Rectal smooth muscle tissue (tissue), 1 donor: ENCODE data around the gene ADAM19.

Experiments used
- H3K27ac ChIP-seq: one replicate; pipeline ENCODE4 v1.7.0; 2013; ENCODE audit warnings: low read depth, low read length, inconsistent platforms
- H3K27me3 ChIP-seq: one replicate; pipeline ENCODE4 v1.7.0; 2013; ENCODE audit warnings: low read length; ENCODE audit not compliant: control insufficient read depth, insufficient read depth
- H3K36me3 ChIP-seq: one replicate; pipeline ENCODE4 v1.7.0; 2013; ENCODE audit warnings: low read length; ENCODE audit not compliant: control insufficient read depth, insufficient read depth
- H3K4me1 ChIP-seq: one replicate; pipeline ENCODE4 v1.7.0; 2013; ENCODE audit warnings: low read length; ENCODE audit not compliant: control insufficient read depth, insufficient read depth
- H3K4me3 ChIP-seq: one replicate; pipeline ENCODE4 v1.7.0; 2013; ENCODE audit warnings: low read length
- H3K9ac ChIP-seq: one replicate; pipeline ENCODE4 v1.7.0; 2013; ENCODE audit warnings: low read length

The ADAM19 gene

GRCh38 chr5:157568720-157569119 is 6.9 kb downstream of the ADAM19 start:
- peaks cover 28% of the 10 kb centered on the region for H3K4me1 ChIP-seq
- no peak overlapping the region for H3K9ac ChIP-seq
- no peaks in the 10 kb centered on the region for H3K27me3 ChIP-seq
- H3K27ac ChIP-seq = no peak overlapping the region
- no peaks in the 10 kb centered on the region for H3K36me3 ChIP-seq
- no peak overlapping the region for H3K4me3 ChIP-seq

DNA sequence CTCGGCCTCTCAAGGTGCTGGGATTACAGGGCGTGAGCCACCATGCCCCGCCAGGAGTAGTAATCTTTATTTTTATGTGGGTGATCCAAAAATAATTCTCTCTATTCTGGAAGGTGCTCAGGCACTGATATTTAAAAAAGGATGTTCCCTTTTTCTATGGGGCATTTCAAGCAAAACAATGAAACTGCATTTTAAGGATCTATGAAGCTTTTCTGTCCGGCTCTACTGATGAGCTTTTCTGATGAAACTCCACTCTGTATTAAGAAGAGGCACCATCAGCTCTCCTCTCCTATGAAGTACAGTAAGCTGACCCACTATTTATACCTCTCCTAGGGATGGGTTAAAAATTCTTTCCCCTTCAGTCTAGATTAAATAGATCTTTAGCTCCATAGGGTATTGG is 7.4 kb downstream of the ADAM19 start:
- no peaks in the 10 kb centered on the region for H3K27me3 ChIP-seq
- H3K4me3 ChIP-seq = no peak overlapping the region
- H3K27ac ChIP-seq = no peak overlapping the region
- H3K36me3 ChIP-seq = no peaks in the 10 kb centered on the region
- peaks cover 32% of the 10 kb centered on the region for H3K4me1 ChIP-seq
- no peak overlapping the region for H3K9ac ChIP-seq

GRCh38 chr5:157566902-157567489 is 8.6 kb downstream of the ADAM19 start:
- H3K27ac ChIP-seq = no peak overlapping the region

GRCh38 chr5:157563929-157564716 is 11.5 kb downstream of the ADAM19 start:
- Histone ChIP-seq H3K4me1 (peaks cover 48% of the 10 kb centered on the region), H3K9ac (no peak overlapping the region), H3K36me3 (no peaks in the 10 kb centered on the region), H3K27ac (peak overlapping the region; percentile 92), H3K4me3 (peak overlapping the region; percentile 7), H3K27me3 (no peaks in the 10 kb centered on the region)

More at GRCh38 chr5:157566902-157567489, 8.6 kb downstream of the ADAM19 start:
- no peaks in the 10 kb centered on the region for H3K27me3 ChIP-seq
- H3K4me3 ChIP-seq = no peak overlapping the region
- peaks cover 40% of the 10 kb centered on the region for H3K4me1 ChIP-seq
- H3K36me3 ChIP-seq = no peaks in the 10 kb centered on the region
- H3K9ac ChIP-seq = no peak overlapping the region

DNA sequence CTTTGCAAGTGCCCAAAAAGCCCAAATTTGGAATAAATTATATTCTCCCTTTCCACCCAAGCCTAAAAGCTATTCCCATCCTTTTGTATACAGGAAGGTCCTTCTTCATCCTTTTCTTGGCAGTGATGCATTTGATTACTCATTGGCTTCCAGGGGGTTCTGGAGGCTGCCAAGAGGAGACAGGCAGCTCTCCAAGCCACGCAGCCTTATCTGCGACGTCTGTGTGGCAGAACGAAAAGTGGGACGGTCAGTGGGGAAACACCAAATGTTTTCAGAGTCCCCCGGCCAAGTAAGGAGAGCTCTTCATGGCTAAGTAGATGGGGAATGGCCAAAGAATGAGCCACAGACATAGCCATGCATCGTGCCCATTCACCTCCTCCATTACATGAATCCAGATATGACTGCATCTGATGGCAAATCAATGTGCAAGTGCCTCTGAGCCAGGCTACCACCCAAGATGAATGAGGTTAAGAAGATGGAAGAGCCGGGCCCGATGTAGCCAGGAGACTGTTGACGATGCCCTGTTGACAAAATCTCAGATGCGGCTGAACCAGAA is 12.1 kb downstream of the ADAM19 start:
- no peaks in the 10 kb centered on the region for H3K27me3 ChIP-seq
- H3K4me1 ChIP-seq = peaks cover 55% of the 10 kb centered on the region
- H3K27ac ChIP-seq = peak overlapping the region; percentile 92
- H3K36me3 ChIP-seq = no peaks in the 10 kb centered on the region
- H3K9ac ChIP-seq = no peak overlapping the region
- peak overlapping the region; percentile 7 for H3K4me3 ChIP-seq

- H3K27me3 ChIP-seq = no peaks in the 10 kb centered on the region
- no peak overlapping the region for H3K9ac ChIP-seq
- H3K4me3 ChIP-seq = no peak overlapping the region
- peaks cover 63% of the 10 kb centered on the region for H3K4me1 ChIP-seq
- no peaks in the 10 kb centered on the region for H3K36me3 ChIP-seq
- peak overlapping the region; percentile 92 for H3K27ac ChIP-seq
Observed at GRCh38 chr5:157562111-157562581, 13.4 kb downstream of the ADAM19 start.

DNA sequence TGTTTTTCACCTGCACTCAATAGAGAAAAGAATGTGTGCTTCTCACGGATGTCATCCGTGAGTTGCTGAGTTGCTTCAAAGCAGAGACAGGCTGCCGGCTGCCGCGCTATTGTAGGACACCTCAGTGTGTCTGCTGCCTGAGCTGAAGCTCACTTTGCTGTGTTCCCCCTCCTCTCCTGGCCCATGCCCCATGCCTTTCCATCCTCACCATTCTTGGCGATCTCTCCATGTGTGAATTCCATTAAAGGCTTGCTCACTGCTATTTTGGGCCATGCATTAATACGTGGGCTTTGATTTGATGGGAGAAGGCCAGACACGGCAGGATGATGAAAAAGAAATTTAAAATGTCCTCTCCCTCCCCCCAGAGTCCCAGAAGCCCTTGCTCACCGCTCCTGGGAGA is 14.5 kb downstream of the ADAM19 start:
- Histone ChIP-seq H3K27ac (peak overlapping the region; percentile 92), H3K4me1 (peaks cover 63% of the 10 kb centered on the region), H3K27me3 (no peaks in the 10 kb centered on the region), H3K36me3 (no peaks in the 10 kb centered on the region), H3K9ac (no peak overlapping the region), H3K4me3 (no peak overlapping the region)

GRCh38 chr5:157559301-157559700 is 16.3 kb downstream of the ADAM19 start:
- Histone ChIP-seq H3K27me3 (no peaks in the 10 kb centered on the region), H3K9ac (no peak overlapping the region), H3K27ac (peak overlapping the region; percentile 45), H3K36me3 (no peaks in the 10 kb centered on the region), H3K4me3 (no peak overlapping the region), H3K4me1 (peaks cover 72% of the 10 kb centered on the region)

DNA sequence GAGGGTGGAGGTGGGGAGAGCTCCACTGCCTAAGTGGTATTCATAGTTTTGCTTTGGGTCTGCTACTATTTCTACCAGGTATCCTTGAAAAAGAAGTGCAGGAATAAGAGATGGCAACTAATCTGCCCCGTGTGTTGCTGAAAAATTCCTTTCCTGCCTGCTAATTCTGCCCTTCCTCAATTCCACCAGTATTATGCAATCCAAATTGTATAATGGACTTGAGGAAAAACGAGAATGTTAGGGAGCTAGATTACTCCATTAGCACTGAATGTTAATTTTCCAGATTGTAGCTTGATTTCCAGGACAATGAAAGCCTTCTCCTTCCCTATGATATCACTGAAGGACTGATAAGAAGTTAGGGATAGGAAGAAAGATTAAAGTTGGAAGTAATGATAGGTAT is 16.9 kb downstream of the ADAM19 start:
- no peaks in the 10 kb centered on the region for H3K36me3 ChIP-seq
- H3K4me3 ChIP-seq = no peak overlapping the region
- H3K9ac ChIP-seq = no peak overlapping the region
- H3K4me1 ChIP-seq = peaks cover 70% of the 10 kb centered on the region
- H3K27ac ChIP-seq = peak overlapping the region; percentile 45
- no peaks in the 10 kb centered on the region for H3K27me3 ChIP-seq

GRCh38 chr5:157558041-157558595 is 17.5 kb downstream of the ADAM19 start:
- peak overlapping the region; percentile 47 for H3K27ac ChIP-seq
- H3K9ac ChIP-seq = no peak overlapping the region
- H3K4me3 ChIP-seq = no peak overlapping the region
- peaks cover 64% of the 10 kb centered on the region for H3K4me1 ChIP-seq
- no peaks in the 10 kb centered on the region for H3K27me3 ChIP-seq
- no peaks in the 10 kb centered on the region for H3K36me3 ChIP-seq

DNA sequence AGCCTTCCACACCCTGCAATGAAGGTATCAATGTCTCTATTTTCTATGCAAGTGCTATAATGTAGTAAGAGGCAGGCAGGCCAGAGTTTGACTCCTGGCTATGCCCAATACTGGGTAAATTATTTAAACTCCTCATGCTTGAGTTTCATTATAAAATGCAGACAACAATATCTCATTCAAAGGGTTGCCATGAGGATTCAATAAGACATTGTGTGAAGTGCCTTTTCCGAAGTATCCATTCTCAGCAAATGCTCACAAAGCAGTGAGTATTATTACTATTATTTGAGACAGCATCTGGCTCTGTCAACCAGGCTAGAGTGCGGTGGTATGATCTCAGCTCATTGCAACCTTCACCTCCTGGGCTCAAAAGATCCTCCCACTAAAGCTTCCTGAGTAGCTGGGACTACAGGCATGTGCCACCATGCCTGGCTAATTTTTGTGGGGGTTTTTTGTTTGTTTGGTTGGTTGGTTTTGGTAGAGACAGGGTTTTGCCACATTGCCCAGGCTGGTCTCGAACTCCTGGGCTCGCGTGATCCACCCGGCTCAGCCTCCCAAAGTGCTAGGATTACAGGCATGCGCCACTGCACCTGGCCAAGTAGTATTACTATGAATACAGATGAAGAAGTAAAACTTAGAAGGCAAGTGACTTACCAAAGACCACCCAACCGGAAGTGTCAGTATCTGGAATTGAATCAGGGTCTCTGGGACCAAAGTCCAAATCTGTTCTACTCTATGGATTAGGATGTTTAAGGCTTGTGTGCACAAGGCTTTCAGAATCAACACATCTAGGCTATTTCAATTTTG is 18.8 kb downstream of the ADAM19 start:
- Histone ChIP-seq H3K4me3 (no peak overlapping the region), H3K9ac (no peak overlapping the region), H3K4me1 (peaks cover 52% of the 10 kb centered on the region), H3K27ac (no peak overlapping the region), H3K27me3 (no peaks in the 10 kb centered on the region), H3K36me3 (no peaks in the 10 kb centered on the region)
